Measurements from ENCODE around the gene TXNDC15.

The TXNDC15 gene

GRCh38 chr5:134920848-134921575 lies 46.8 kb downstream of the TXNDC15 start:
- no peak for DNase-seq (ENCODE audit: low read depth in 2 of 2)

- DNase-seq (ENCODE audit: low read depth in 2 of 2): no peak
These were observed 58.3 kb downstream of the TXNDC15 start for GRCh38 chr5:134932508-134932907.

GRCh38 chr5:134934202-134934601 lies 60.0 kb downstream of the TXNDC15 start:
- DNase-seq (ENCODE audit: low read depth in 2 of 2): no peak

GRCh38 chr5:134935711-134936602 lies 61.8 kb downstream of the TXNDC15 start:
- no peak for DNase-seq (ENCODE audit: low read depth in 2 of 2)

- DNase-seq (ENCODE audit: low read depth in 2 of 2): no peak
These were observed 63.4 kb downstream of the TXNDC15 start for GRCh38 chr5:134937526-134937925.

GRCh38 chr5:134938030-134938429 lies 63.9 kb downstream of the TXNDC15 start:
- DNase-seq (ENCODE audit: low read depth in 2 of 2): no peak

GRCh38 chr5:134939500-134939899 lies 65.3 kb downstream of the TXNDC15 start:
- DNase-seq (ENCODE audit: low read depth in 2 of 2): no peak

- no peak for DNase-seq (ENCODE audit: low read depth in 2 of 2)
These were observed 69.4 kb downstream of the TXNDC15 start for GRCh38 chr5:134943547-134943946.

GRCh38 chr5:134944630-134945029 lies 70.5 kb downstream of the TXNDC15 start:
- DNase-seq (ENCODE audit: low read depth in 2 of 2): no peak

GRCh38 chr5:134945041-134945440 lies 70.9 kb downstream of the TXNDC15 start:
- DNase-seq (ENCODE audit: low read depth in 2 of 2): no peak

- DNase-seq (ENCODE audit: low read depth in 2 of 2): no peak
These were observed 74.7 kb downstream of the TXNDC15 start for GRCh38 chr5:134948911-134949310.

- DNase-seq (ENCODE audit: low read depth in 2 of 2): no peak
These were observed 75.1 kb downstream of the TXNDC15 start for GRCh38 chr5:134949316-134949715.
